Prostate gland (tissue), 2 donors: ENCODE data around the gene ZNF83. TPM values are rescaled to one million over a fixed set of nuclear protein-coding genes. Genes with fewer than 3 reads are reported as not detected.
"Not testable (repeated sequence)": the region's sequence is repeated elsewhere in the genome, so short reads cannot be mapped to it uniquely, and the experiment has no call there.

ENCODE experiments used
- DNase-seq: peaks from one replicate; pipeline ENCODE4 v3.0.0-alpha.2; 2019; ENCODE audit warnings: low spot score
- H3K27ac ChIP-seq, 2 donors: fragments of 200-600 bp; sonication (generic); 2 replicates each; pipeline ENCODE4 v1.5.1; 2017 to 2019
- H3K27me3 ChIP-seq: fragments of 200-600 bp; sonication (generic); replicated peaks from 2 replicates; pipeline ENCODE4 v1.5.1; 2019; ENCODE audit not compliant: insufficient read depth
- H3K36me3 ChIP-seq, 2 donors: fragments of 200-600 bp; sonication (generic); 1 replicate in 1 of 2; 2 replicates in 1 of 2; pipeline versions ENCODE4 v1.5.1 to v1.8.1; 2017 to 2019
- H3K4me1 ChIP-seq: fragments of 200-600 bp; sonication (generic); replicated peaks from 2 replicates; pipeline ENCODE4 v1.5.1; 2019
- H3K4me3 ChIP-seq, 2 donors: fragments of 200-600 bp; sonication (generic); 2 replicates each; pipeline ENCODE4 v1.5.1; 2017 to 2019
- H3K9me3 ChIP-seq: fragments of 200-600 bp; sonication (generic); 2 replicates; pipeline ENCODE4 v1.5.1; 2017
- CTCF ChIP-seq, 4 experiments: fragments of 200-600 bp in 2 of 4; fragments of 450-650 bp in 2 of 4; sonication (generic) in 2 of 4; IDR thresholded peaks; 1 replicate in 3 of 4; 2 replicates in 1 of 4; pipeline ENCODE4 v1.5.1; 2016 to 2019; ENCODE audit warnings: antibody characterized with exemption in 4 of 4, mild to moderate bottlenecking in 2 of 4, moderate library complexity in 2 of 4
- POLR2A ChIP-seq: fragments of 450-650 bp; IDR thresholded peaks from one replicate; pipeline ENCODE4 v1.6.1; 2016; ENCODE audit warnings: antibody characterized with exemption, mild to moderate bottlenecking
- POLR2AphosphoS5 ChIP-seq: sonication (generic); formaldehyde crosslinking; IDR thresholded peaks from one replicate; pipeline ENCODE4 v1.6.1; 2017; ENCODE audit warnings: antibody characterized with exemption
- WGBS: methylation state at CpG from one replicate; pipeline ENCODE4 v1.1.5; 2018; 5-methylcytosine and 5-hydroxymethylcytosine counted together
- intact Hi-C: fragments of 100-400 bp; cut with DNase I; formaldehyde crosslinking; loops from one replicate; pipeline ENCODE4 v1.14.2; 2022
- total RNA-seq, 2 donors: library from RNA; depleted of rRNA; stranded (reverse); fragments of >200 nt; gene quantifications; one replicate each; pipeline ENCODE4 v1.1.0, GENCODE V29; 2016

Gene ZNF83
- total RNA-seq, 2 donors from 2014 or later: 36.3 to 62.1 TPM

- Histone ChIP-seq H3K27ac (no peak overlapping the region), H3K9me3 (no peaks in the 10 kb centered on the region), H3K4me1 (no peaks in the 10 kb centered on the region), H3K36me3 (no peaks in the 10 kb centered on the region), H3K27me3 (no peaks in the 10 kb centered on the region), H3K4me3 (no peak overlapping the region)
- TF ChIP-seq CTCF (IDR thresholded peaks at IDR 0.05) (no peak), POLR2A (no peak), POLR2AphosphoS5 (no peak)
- DNase-seq: no peak
- WGBS: 85% methylated on average over 2 of the region's 2 CpGs
- intact Hi-C loops: loop anchor here (5.0 kb wide), 1 partner anchor 89 kb away; no protein-coding TSS in a partner anchor
These were observed 35.2 kb downstream of the ZNF83 start for GRCh38 chr19:52602941-52603340.

- 48% methylated on average over 3 of the region's 3 CpGs for WGBS
- H3K9me3 ChIP-seq, DNase-seq, H3K4me1 ChIP-seq, H3K27me3 ChIP-seq, H3K36me3 ChIP-seq: not testable (repeated sequence)
- peak in 2 of 4 experiments; percentile 21 to 35 for TF ChIP-seq CTCF (IDR thresholded peaks at IDR 0.05)
- Histone ChIP-seq H3K27ac (peak overlapping the region; percentile 67 to 75), H3K4me3 (peak overlapping the region; percentile 44 to 56)
- intact Hi-C loops: loop anchor here (5.0 kb wide), 1 partner anchor 90 kb away; no protein-coding TSS in a partner anchor
These were observed 36.2 kb downstream of the ZNF83 start for GRCh38 chr19:52601974-52602366.

GRCh38 chr19:52601025-52601973, 36.9 kb downstream of the ZNF83 start:
- intact Hi-C loops: loop anchor here (5.0 kb wide), 1 partner anchor 91 kb away; no protein-coding TSS in a partner anchor
- Histone ChIP-seq H3K9me3 (no peaks in the 10 kb centered on the region), H3K27me3 (no peaks in the 10 kb centered on the region), H3K36me3 (no peaks in the 10 kb centered on the region), H3K4me1 (no peaks in the 10 kb centered on the region), H3K27ac (peak overlapping the region; percentile 67 to 75), H3K4me3 (peak overlapping the region; percentile 44 to 56)
- 0% methylated on average over 62 of the region's 62 CpGs for WGBS
- peak; percentile 93 for DNase-seq
- TF ChIP-seq POLR2A: peak; percentile 72
- peak; percentile 86 for TF ChIP-seq POLR2AphosphoS5
- peak in 3 of 4 experiments; percentile 27 to 48 (median 36) for TF ChIP-seq CTCF (IDR thresholded peaks at IDR 0.05)

GRCh38 chr19:52600639-52601024, 37.5 kb downstream of the ZNF83 start:
- TF ChIP-seq POLR2AphosphoS5: no peak
- no peak for TF ChIP-seq POLR2A
- no peaks in the 10 kb centered on the region for H3K4me1 ChIP-seq
- DNase-seq: no peak
- intact Hi-C loops: loop anchor here (5.0 kb wide), 1 partner anchor 92 kb away; no protein-coding TSS in a partner anchor
- H3K9me3 ChIP-seq: no peaks in the 10 kb centered on the region
- peak overlapping the region; percentile 44 to 56 for H3K4me3 ChIP-seq
- no peaks in the 10 kb centered on the region for H3K36me3 ChIP-seq
- H3K27ac ChIP-seq: peak overlapping the region; percentile 67 to 75
- no peaks in the 10 kb centered on the region for H3K27me3 ChIP-seq
- 1% methylated on average over 15 of the region's 15 CpGs for WGBS

GRCh38 chr19:52599241-52599640, 38.9 kb downstream of the ZNF83 start:
- 75% methylated on average over 3 of the region's 3 CpGs for WGBS

GRCh38 chr19:52593441-52593840, 44.7 kb downstream of the ZNF83 start:
- H3K36me3 ChIP-seq, H3K9me3 ChIP-seq, H3K4me3 ChIP-seq, H3K27me3 ChIP-seq, intact Hi-C loops, H3K4me1 ChIP-seq, H3K27ac ChIP-seq, DNase-seq: not testable (repeated sequence)
- WGBS: no CpG with 5 or more reads among the region's 25 CpGs

More at GRCh38 chr19:52599241-52599640, 38.9 kb downstream of the ZNF83 start:
- no peak overlapping the region for H3K4me3 ChIP-seq
- H3K27ac ChIP-seq: no peak overlapping the region
- no peaks in the 10 kb centered on the region for H3K36me3 ChIP-seq
- intact Hi-C loops: no loop called here
- no peaks in the 10 kb centered on the region for H3K4me1 ChIP-seq
- TF ChIP-seq POLR2A (no peak), CTCF (IDR thresholded peaks at IDR 0.05) (no peak), POLR2AphosphoS5 (no peak)
- no peaks in the 10 kb centered on the region for H3K27me3 ChIP-seq
- H3K9me3 ChIP-seq: no peaks in the 10 kb centered on the region
- DNase-seq: no peak
